Astrocyte (in vitro differentiated cells and primary cell): ENCODE data around the gene HTR4. TPM values are rescaled to one million over a fixed set of nuclear protein-coding genes. Genes with fewer than 3 reads are reported as not detected.

ENCODE experiments used
- DNase-seq: peaks from one replicate; pipeline ENCODE4 v3.0.0-alpha.2; 2010; ENCODE audit warnings: low read depth
- FAIRE-seq: peaks from 2 replicates; lab custom pipeline; 2011; peaks lifted over from hg19 to GRCh38; lab: Jason Lieb, UNC
- H2AFZ ChIP-seq: 2 replicates; pipeline ENCODE4 v1.6.0; 2012; ENCODE audit warnings: low read depth, low read length, inconsistent platforms
- H3K27ac ChIP-seq: 2 replicates; pipeline ENCODE4 v1.5.1; 2011; ENCODE audit warnings: low read depth, low read length, inconsistent platforms
- H3K27me3 ChIP-seq: 2 replicates; pipeline ENCODE4 v1.6.0; 2011; ENCODE audit warnings: low read length, inconsistent platforms; ENCODE audit not compliant: insufficient read depth
- H3K36me3 ChIP-seq: 2 replicates; pipeline ENCODE4 v1.5.1; 2011; ENCODE audit warnings: low read length, inconsistent platforms; ENCODE audit not compliant: insufficient read depth
- H3K4me1 ChIP-seq: 2 replicates; pipeline ENCODE4 v1.5.1; 2011; ENCODE audit warnings: low read length, inconsistent platforms; ENCODE audit not compliant: insufficient read depth
- H3K4me2 ChIP-seq: 2 replicates; pipeline ENCODE4 v1.6.0; 2012; ENCODE audit warnings: low read length, inconsistent platforms
- H3K4me3 ChIP-seq: 2 replicates; pipeline ENCODE4 v1.5.1; 2011; ENCODE audit warnings: low read depth, mild to moderate bottlenecking, low read length, inconsistent platforms; ENCODE audit not compliant: insufficient read depth
- H3K79me2 ChIP-seq: 2 replicates; pipeline ENCODE4 v1.6.0; 2012; ENCODE audit warnings: mild to moderate bottlenecking, low read length, inconsistent platforms; ENCODE audit not compliant: insufficient read depth
- H3K9ac ChIP-seq: 2 replicates; pipeline ENCODE4 v1.6.0; 2012; ENCODE audit warnings: mild to moderate bottlenecking, low read length, inconsistent platforms
- H3K9me3 ChIP-seq: 2 replicates; pipeline ENCODE4 v1.5.1; 2012; ENCODE audit warnings: low read depth, mild to moderate bottlenecking, low read length, inconsistent platforms; ENCODE audit not compliant: insufficient read depth
- H4K20me1 ChIP-seq: 2 replicates; pipeline ENCODE4 v1.6.0; 2012; ENCODE audit warnings: low read length, inconsistent platforms; ENCODE audit not compliant: insufficient read depth
- H3K27ac Mint-ChIP-seq: one replicate; pipeline ENCODE4 v1.8.0; 2021; ENCODE audit warnings: mild to moderate bottlenecking, mixed read lengths; ENCODE audit not compliant: unreplicated experiment
- H3K27me3 Mint-ChIP-seq: one replicate; pipeline ENCODE4 v1.8.0; 2021; ENCODE audit warnings: low read depth, mixed read lengths; ENCODE audit not compliant: unreplicated experiment
- H3K36me3 Mint-ChIP-seq: one replicate; pipeline ENCODE4 v1.8.0; 2021; ENCODE audit warnings: low read depth, mixed read lengths; ENCODE audit not compliant: unreplicated experiment
- H3K4me1 Mint-ChIP-seq: one replicate; pipeline ENCODE4 v1.8.0; 2021; ENCODE audit warnings: low read depth, mixed read lengths; ENCODE audit not compliant: unreplicated experiment
- H3K4me3 Mint-ChIP-seq: one replicate; pipeline ENCODE4 v1.8.0; 2021; ENCODE audit warnings: mild to moderate bottlenecking, moderate library complexity, mixed read lengths; ENCODE audit not compliant: unreplicated experiment
- H3K9me3 Mint-ChIP-seq: one replicate; pipeline ENCODE4 v1.8.0; 2021; ENCODE audit warnings: mild to moderate bottlenecking, mixed read lengths; ENCODE audit not compliant: unreplicated experiment
- CTCF ChIP-seq: IDR thresholded peaks from 2 replicates; pipeline ENCODE4 v1.5.1; 2011; ENCODE audit warnings: low read depth, mild to moderate bottlenecking, inconsistent platforms, low read length, moderate library complexity; ENCODE audit not compliant: insufficient read depth
- EZH2 ChIP-seq: IDR thresholded peaks from 2 replicates; pipeline ENCODE4 v1.6.1; 2012; ENCODE audit warnings: mild to moderate bottlenecking, low read length, inconsistent platforms; ENCODE audit not compliant: insufficient read depth
- total RNA-seq: library from RNA; stranded (reverse); gene quantifications from 2 replicates; pipeline ENCODE4 v1.2.1, GENCODE V29; 2021

Gene HTR4
- total RNA-seq, 1 donor from 2014 or later: not detected

- DNase-seq: no peak
- H3K27ac Mint-ChIP-seq: no peak overlapping the region
- no peaks in the 10 kb centered on the region for H3K9me3 Mint-ChIP-seq
- Histone ChIP-seq H2AFZ (no peak overlapping the region), H3K79me2 (no peaks in the 10 kb centered on the region), H3K36me3 (no peaks in the 10 kb centered on the region), H3K27me3 (no peaks in the 10 kb centered on the region), H3K27ac (no peak overlapping the region), H4K20me1 (no peaks in the 10 kb centered on the region), H3K4me1 (peaks cover 5% of the 10 kb centered on the region), H3K9ac (no peak overlapping the region), H3K4me2 (no peak overlapping the region), H3K9me3 (no peaks in the 10 kb centered on the region), H3K4me3 (no peak overlapping the region)
- no peak overlapping the region for H3K4me3 Mint-ChIP-seq
- TF ChIP-seq CTCF: no peak
- TF ChIP-seq EZH2: no peak
- no peak for FAIRE-seq
- H3K36me3 Mint-ChIP-seq: no peaks in the 10 kb centered on the region
- H3K27me3 Mint-ChIP-seq: no peaks in the 10 kb centered on the region
- no peaks in the 10 kb centered on the region for H3K4me1 Mint-ChIP-seq
Measured at GRCh38 chr5:148467958-148468357, 186.4 kb downstream of the HTR4 start.

- TF ChIP-seq EZH2 (no peak), CTCF (no peak)
- Mint-ChIP-seq H3K4me3 (no peak overlapping the region), H3K4me1 (no peaks in the 10 kb centered on the region), H3K27me3 (no peaks in the 10 kb centered on the region), H3K27ac (no peak overlapping the region), H3K9me3 (no peaks in the 10 kb centered on the region), H3K36me3 (no peaks in the 10 kb centered on the region)
- Histone ChIP-seq H3K9ac (no peak overlapping the region), H3K4me3 (no peak overlapping the region), H3K36me3 (no peaks in the 10 kb centered on the region), H3K27me3 (no peaks in the 10 kb centered on the region), H2AFZ (no peak overlapping the region), H3K4me2 (no peak overlapping the region), H3K27ac (no peak overlapping the region), H4K20me1 (no peaks in the 10 kb centered on the region), H3K79me2 (no peaks in the 10 kb centered on the region), H3K9me3 (no peaks in the 10 kb centered on the region), H3K4me1 (peaks cover 5% of the 10 kb centered on the region)
- FAIRE-seq: no peak
- no peak for DNase-seq
Measured at GRCh38 chr5:148466236-148466580, 188.1 kb downstream of the HTR4 start.

GRCh38 chr5:148465381-148466235 lies 188.7 kb downstream of the HTR4 start:
- DNase-seq (no peak), FAIRE-seq (no peak)
- Histone ChIP-seq H3K9ac (no peak overlapping the region), H3K4me2 (no peak overlapping the region), H3K27ac (no peak overlapping the region), H3K27me3 (no peaks in the 10 kb centered on the region), H3K4me1 (peaks cover 5% of the 10 kb centered on the region), H4K20me1 (no peaks in the 10 kb centered on the region), H3K79me2 (no peaks in the 10 kb centered on the region), H3K36me3 (no peaks in the 10 kb centered on the region), H2AFZ (no peak overlapping the region), H3K9me3 (no peaks in the 10 kb centered on the region), H3K4me3 (no peak overlapping the region)
- TF ChIP-seq EZH2 (no peak), CTCF (no peak)
- Mint-ChIP-seq H3K27me3 (no peaks in the 10 kb centered on the region), H3K27ac (no peak overlapping the region), H3K4me3 (no peak overlapping the region), H3K36me3 (no peaks in the 10 kb centered on the region), H3K9me3 (no peaks in the 10 kb centered on the region), H3K4me1 (no peaks in the 10 kb centered on the region)
